Activated CD4-positive, alpha-beta T cell treated with anti-CD3 and anti-CD28 coated beads, Interleukin-2, amount 50 U/mL, for 4 hours (primary cell): ENCODE results near the gene DNAJB6.
A peak's percentile ranks its signal among the peaks of the same experiment; 100 is the strongest.
"Not testable (repeated sequence)": the region's sequence is repeated elsewhere in the genome, so short reads cannot be mapped to it uniquely, and the experiment has no call there.

ENCODE experiments used
- DNase-seq, 2 experiments: peaks; one replicate each; pipeline ENCODE4 v3.0.0-alpha.2; 2020

DNAJB6 gene

DNA sequence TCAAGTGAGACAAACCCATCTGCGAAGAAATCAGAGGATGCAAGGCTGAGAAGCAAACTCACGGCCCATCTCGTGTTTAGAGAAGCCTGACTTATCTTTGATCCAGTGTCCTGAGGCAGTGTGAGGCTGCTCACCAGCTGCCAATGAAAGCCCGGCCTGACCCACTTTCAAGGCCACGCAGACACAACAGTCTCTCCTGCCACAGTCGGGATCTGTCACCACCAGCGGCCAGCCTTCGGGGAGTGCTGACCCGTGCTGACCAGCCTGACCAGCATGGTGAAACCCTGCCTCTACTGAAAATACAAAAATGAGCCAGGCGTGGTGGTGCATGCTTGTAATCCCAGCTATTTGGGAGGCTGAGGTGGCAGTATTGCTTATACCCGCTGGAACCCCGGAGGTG lies 7.4 kb upstream of the DNAJB6 start:
- DNase-seq, result no peak

DNA sequence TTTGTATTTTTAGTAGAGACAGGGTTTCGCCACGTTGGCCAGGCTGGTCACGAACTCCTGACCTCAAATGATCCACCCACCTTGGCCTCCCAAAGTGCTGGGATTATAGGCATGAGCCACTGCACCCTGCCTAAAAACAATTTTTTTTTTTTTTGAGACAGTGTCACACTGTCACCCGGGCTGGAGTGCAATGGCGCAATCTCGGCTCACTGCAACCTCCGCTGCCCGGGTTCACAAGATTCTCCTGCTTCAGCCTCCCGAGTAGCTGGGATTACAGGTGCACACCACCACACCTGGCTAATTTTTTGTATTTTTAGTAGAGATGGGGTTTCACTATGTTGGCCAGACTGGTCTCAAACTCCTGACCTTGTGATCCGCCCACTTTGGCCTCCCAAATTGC lies 6.2 kb upstream of the DNAJB6 start:
- not testable (repeated sequence) for DNase-seq

DNA sequence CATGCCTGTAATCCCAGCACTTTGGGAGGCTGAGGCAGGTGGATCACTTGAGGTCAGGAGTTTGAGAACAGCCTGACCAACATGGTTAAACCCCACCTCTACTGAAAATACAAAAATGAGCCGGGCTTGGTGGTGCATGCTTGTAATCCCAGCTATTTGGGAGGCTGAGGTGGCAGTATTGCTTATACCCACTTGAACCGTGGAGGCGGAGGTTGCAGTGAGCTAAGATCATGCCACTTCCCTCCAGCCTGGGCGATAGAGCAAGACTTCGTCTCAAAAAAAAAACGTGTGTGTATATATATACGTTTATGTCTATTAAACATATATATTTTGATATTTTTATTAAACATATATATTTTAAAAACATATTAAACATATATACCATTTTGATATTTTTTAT lies 5.8 kb upstream of the DNAJB6 start:
- DNase-seq, result not testable (repeated sequence)

DNA sequence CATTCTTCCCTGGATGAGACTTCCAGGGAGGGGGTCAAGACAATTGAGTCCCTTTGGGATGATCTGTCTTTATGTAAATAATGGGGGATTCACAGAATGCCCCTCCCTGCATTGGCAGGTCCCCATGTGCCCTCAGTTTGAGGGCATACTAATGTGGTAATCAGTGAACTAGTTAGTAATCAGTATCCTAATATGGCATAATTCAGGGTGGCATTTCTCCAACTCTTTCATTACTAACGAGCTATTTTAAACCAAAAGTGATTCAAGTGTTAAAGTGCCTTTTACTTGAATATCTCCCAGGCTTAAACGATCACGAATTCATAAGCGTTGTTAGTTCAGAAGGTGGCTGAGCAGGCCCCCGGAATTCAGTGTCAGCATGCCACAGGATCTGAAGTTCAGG lies 1.6 kb upstream of the DNAJB6 start:
- DNase-seq, result no peak

DNA sequence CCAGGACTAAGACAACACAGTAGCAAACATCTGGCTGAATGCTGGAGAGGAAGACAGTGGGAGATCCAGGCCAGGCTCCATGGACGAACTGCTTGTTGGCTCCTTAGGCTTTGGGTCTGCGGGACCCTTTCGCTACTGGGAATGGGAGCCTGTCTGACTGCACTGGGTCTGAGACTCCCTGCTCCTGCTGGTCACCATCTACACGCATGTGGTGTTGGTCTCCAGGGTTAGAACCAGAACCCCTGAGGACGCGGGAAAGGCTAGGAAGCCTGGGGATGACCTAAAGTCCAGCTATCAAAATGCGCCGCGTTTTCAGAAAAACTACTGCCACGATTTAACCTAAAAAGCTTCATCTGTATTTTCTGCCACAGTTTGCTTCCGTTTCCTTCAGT lies 817 bp upstream of the DNAJB6 start:
- DNase-seq, result no peak

DNA sequence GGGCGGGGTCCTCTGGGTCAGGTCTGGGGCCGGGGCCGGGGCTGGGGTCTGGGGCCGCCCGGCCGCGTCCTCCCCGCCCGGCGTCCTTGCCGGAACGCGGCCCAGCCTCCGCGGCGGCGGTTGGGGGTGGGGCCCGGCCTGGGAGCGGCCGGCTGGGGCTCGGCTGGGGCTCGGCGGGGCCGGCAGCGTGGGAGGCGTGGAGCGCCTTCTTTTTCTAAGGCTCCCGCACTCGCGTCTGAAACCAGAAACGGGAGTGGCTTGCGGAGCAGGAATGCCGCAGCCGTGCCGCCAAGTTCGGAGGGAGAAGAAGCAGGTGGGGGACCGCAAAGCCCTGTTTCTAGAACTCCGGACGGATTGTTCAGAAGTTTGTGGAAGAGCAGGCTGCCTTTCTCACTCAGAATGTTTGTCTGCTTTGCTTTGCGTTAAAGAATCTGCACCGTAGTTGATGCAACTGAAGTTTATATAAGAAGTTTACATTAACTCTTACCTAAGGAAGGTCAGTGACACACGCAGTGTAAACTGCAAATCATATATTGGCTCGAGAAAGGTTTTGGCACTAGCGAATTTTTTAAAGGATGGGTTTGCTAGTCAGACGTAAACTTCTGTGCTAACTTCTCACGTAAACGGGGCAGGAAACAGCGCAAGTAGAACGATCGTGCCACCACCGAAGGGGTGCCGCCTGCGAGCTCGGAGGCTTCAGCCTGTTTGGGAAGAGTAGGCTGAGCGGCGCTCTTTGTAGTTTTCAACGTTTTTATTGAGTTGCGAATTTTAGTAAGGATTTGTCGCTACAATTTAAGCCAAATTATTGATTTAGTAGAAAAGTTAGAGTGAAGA lies 729 bp downstream of the DNAJB6 start:
- peak; percentile 34 to 35 for DNase-seq

DNA sequence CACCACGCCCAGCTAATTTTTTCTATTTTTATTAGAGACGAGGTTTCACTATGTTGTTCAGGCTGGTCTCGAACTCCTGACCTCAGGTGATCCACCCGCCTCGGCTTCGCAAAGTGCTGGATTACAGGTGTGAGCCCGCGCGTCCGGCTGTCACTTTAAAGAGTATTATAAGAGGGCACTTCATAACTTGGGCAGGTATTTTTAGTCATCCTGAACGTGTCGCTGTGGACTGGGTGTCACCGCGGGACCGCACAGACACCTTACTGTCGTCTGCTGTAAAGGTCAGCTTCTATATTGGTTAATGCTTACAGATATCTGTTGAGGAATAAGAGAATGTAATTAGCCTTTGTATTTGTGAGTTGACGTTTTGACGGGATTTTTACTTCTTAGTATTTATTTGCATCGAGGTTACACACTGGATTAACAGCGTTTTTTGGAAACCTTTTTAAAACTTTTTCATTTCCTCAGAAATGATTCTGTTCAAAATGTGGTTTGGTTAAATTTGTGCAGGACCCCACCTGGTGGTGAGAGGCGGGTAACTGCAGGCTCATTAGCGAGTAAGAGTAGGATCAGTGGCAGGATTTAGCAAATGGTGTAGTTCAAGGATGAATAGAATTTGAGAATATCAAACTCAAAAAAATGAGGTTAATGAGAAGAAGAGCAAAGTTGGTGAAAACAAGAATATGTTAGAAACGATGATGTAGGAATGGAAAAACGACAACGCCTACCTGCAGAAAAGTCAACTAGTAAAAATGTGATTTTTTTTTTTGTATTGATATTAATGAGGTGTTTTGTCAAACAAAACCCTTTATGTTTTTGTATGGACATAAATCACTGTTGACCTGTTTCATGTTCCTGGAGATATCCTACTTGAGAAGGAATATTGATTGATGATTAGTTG lies 3.2 kb downstream of the DNAJB6 start:
- peak; percentile 63 to 64 for DNase-seq

DNA sequence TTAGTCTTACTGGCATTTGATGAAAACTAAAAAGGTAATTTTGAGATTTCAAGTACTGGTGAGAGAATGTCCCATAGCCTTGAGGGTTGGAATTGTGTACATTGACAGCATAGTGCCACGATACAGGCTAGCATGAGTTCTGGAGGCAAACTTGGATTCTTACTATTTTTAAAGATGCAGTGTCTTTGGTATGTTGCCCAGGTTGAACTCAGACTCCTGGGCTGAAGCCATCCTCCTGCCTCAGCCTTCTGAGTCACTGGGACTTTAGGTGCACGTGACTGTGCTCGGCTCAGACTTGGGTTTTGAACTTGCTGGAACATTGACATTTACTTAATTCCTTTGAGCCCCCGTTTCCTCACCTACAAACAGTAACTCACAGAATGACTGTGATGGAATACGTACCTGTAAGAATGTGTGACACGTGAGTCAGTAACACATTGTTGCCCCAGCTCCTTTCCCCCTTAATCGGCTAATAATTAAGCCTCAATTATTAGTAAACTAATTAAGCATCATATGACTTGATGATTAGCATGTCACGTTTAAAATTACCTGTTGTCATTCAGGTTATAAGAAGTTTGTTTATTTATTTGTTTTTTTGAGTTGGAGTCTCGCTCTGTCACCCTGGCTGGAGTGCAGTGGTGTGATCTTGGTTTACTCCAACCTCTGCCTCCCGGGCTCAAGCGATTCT lies 10.6 kb downstream of the DNAJB6 start:
- peak; percentile 12 to 16 for DNase-seq

DNA sequence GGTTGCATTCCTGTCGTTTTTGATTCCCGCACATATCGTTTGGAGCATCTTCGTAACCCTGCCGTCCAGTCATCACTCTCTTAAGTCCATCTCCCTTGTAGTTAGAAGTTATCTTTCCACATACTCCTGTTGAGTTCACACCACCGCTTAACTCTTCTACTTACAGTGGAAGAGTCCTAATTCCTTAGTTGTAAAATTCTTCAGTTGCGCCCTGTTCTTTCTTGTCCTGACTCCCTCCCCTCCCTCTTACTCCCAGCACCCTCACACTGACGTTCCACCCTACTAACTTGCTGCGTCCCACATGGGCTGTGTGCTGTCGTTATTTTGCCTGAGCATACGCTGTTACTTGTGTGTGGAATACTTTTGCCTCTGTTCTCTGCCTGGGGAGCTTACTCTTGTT lies 11.7 kb downstream of the DNAJB6 start:
- no peak for DNase-seq

DNA sequence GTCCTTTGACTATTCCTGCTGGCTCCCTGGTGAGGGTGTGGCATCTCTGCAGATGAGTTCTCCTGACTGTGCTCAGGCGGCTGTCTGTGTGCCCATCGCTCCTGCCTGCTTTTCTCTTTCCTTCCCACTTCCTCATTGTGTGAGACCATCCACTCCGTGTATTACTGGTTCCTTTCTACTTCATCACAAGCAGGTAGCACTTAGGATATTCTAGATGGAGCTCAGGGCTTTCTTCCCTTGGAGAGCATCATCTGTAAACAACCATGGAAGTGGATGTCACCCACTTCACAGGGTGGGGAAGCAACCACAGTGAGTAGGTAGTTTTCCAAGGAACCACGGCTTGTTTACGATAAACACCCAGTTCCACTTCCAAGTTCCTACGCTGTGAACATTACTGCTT lies 15.7 kb downstream of the DNAJB6 start:
- DNase-seq, result no peak

DNA sequence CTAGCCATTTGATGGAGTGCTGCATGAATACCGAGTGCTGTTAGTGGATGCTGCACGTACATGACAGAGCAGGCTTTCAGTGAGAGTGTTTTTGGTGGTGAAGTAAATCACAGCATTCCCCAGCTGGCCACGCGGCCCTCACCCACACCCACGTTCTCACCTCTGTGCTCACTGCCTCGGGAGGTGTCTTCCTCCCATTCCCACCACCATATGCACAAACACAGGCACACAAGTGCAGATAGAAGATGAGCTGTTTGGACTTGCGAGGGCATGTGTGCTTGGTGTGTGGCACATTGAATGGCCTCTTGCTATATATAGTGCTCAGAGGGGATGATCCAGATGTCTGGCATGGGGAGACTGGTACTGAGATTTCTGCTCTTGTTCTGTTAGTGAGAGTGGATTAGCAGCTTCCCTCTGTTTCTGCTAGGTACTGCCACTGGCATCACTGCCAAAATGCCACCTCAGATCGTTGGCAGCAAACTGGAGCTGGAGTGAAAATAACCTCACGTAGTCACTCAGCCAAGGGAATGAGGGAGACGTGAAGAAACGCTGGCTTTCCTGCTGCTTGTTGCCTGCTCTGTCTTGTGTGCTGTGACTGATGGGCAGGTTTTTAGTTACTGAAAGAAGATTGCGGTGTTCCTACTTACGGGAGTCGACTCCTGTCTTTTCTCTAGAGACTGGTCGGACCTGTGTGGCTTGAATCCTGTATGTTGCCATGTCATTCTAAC lies 19.1 kb downstream of the DNAJB6 start:
- no peak for DNase-seq

DNA sequence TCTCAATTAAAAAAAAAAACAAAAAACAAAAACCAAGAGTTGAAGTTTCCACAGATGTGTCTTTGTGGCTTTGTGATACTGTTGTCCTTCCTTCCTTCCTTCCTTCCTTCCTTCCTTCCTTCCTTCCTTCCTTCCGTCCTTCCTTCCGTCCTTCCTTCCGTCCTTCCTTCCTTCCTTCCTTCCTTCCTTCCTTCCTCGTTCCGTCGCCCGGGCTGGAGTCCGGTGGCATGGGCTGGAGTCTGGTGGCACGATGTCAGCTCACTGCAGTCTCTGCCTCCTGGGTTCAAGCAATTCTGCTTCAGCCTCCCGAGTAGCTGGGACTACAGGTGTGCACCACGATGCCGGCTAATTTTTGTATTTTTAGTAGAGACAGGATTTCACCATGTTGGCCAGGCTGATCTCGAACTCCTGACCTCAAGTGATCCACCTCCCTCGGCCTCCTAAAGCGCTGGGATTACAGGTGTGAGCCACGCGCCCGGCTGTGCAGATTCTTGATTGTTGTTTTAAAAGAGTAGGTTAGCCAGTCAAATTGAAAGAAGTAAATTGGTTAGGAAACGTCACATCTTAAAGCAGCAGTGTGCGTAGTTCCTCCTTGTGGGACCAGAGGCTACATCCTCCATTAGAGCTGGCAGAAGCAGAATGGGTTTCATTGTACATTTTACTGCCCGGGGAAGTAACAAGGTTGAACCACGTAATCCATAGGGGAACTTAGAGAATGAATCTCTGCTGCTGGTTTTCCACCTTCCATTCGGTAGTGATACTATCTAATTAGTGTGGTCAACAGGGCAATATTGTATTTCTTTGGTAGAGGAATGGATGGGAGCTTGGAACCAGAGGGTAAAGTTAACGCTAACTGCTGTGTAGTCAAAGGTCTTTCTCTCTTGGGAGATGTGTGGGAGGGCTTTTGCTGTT lies 20.6 kb downstream of the DNAJB6 start:
- no peak for DNase-seq

DNA sequence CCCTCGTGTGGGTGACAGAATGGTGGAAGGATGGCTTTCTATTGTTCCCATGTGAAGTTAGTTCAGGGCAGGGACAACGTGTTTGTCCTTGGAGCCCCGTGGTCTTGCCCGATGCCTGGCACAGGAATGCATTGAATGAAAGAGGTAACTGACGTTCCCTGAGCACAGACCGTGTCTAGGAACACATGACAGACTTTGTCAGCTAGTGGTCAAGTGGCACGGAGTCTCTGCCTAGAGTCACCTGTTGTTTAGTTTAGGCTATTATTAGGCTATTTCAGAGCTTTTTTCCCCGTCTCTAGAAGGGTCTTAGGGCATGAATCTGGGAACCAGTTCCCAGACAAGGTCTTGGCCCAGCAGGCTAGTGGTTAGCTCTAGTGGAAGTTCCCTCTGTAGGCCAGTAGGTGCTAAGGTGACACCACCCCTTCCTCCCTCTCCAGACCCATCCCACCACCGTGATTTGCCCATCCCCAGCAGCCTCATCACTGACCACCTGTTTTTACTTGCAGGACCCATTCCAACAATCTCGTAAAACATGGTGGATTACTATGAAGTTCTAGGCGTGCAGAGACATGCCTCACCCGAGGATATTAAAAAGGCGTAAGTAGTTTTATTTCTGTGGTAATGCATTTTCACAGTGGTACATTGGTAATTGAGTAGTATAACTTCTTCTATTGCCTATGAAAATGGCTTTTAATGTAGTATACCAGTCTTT lies 21.4 kb downstream of the DNAJB6 start:
- DNase-seq, result no peak

DNA sequence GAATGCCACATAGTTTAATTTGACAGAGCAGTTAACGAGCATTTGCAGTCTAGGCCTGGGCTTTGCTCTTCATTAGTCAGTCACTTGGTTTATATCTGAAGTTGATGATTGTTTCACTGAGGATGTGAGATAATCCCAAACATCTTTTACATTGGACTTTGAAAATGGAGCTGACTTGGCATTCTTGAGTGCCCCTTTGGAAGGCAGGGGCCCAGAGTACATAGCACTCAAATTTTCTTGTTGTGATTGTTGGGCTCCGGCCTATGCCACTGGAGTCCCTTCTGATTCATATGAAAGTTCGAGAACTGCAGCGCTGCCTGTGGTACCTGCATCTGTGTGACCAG lies 21.9 kb downstream of the DNAJB6 start:
- DNase-seq, result no peak

DNA sequence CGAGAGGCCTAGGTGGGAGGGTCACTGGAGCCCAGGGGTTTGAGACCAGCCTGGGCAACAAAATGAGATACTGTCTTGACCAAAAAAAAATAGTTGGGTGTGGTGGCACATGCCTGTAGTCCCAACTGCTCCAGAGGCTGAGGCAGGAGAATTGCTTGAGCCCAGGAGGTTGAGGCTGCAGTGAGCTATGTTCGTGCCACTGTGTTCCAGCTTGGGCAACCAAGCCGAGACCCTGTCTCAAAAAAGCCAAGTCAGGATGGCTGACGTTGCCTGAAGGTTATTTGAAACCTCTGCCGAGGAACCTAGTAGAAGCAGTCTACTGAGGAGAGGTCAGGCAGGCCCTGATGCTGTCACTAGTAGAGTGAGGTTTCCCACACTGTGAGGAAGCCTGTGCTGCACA lies 22.8 kb downstream of the DNAJB6 start:
- no peak for DNase-seq

DNA sequence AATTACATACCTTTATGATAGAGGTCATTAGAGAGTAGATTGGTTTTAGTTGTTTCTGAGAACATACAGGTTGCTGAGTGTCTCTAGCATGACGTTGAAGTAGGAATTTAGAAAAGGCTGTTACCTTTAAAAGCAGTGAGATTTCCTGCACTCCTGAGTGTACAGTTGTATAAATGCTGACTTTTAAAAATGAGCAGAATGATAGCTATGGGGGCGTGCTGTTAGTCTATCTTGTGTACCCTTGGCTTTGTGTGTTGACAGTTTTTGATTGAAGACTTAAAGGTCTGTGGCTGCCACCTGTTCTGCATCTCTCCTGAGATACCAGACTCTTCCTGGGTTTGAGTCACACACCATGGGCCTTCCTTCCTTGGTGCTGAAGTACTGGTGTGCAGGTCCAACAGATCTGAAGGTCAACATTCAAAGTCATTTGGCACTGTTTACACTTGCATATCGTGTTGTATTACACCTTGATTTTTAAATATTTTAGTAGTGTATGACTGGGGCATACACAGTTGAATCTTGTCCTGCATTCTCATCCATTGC lies 23.8 kb downstream of the DNAJB6 start:
- no peak for DNase-seq

DNA sequence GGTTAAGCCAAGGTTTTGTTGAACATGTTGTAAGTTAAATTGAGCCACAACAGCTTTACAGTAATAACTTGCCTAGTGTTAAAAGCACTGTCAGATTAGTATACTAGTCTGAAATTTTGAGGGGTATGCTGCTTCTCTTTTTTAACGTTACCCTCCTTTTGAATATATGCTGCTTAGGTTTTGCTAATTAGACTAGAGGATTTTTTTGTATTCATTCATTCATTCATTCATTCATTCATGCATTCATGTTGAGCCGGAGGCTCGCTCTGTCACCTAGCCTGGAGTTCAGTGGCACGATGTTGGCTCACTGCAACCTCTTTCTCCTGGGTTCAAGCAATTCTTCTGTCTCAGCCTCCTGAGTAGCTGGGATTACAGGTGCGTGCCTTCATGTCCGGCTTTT lies 24.7 kb downstream of the DNAJB6 start:
- DNase-seq, result no peak

DNA sequence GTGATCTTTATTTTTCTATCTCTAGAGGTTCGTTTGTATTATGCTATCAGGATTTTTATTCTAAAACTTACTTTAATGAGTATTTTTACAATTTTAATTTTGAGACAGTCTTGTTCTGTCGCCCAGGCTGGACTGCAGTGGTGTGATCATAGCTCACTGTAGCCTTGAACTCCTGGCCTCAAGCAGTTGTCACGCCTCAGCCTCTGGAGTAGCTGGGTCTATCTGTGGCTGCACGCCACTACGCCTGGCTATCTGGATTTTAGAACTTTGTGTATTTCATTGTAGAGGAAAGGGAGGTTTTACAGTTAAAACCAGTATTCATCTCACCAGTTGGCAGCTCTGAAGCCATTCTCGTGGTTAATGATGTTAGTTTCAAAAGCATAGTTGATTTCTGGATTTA lies 25.9 kb downstream of the DNAJB6 start:
- DNase-seq, result no peak

DNA sequence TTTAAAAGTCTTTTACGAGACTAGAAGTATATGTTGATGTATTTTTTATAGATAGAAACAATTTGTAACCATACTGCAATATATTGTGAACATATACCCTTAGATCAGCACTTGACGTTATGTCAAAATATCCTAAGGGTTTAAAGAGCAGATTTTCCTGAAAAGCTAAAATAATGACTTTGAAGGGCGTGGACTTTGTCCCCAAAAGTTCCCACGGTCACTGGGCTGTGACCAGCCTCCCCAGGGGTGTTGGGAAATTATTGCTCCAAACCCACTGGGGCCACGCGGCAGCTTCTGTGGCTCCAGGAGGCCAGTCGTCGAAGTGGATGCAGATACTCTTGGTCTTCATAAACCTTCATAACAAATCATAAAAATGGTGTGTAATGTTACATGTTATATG lies 29.9 kb downstream of the DNAJB6 start:
- no peak for DNase-seq

DNA sequence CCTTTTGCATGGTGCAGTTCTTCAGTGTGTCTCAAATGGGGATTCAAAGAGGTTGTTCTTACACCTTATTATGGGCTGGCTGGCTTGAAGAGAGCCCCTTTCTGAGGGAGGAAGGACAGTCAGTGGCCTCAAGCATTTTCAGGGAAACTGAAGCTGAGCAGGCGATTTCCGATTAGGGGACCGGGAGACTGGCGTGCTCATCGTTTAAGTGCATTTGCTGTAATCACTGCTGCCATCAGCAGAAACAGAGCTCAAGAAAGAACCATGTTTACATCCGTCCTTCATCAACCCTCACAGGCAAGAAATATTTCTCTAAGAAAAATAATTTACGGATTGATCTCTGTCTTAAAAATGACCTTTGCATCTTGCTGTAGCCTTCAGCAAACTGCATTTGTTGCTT lies 32.2 kb downstream of the DNAJB6 start:
- no peak for DNase-seq

DNA sequence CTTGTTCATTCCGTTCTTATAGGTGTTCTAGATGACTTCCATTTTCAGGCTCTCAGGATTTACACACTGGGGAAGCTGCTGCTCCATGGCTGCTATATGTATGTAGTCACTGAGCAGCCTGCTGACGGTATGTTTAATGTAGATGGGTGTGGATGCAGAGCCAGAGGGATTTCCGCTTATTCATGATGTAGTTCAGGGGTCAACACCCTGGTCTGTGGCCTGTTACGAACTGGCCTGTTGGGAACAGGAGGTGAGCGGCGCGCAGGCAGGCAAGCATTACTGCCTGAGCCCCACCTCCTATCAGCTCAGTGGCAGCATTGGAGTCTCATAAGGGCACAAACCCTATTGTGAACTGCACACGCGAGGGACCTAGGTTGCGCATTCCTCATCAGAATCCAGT lies 33.9 kb downstream of the DNAJB6 start:
- no peak for DNase-seq
